GM21390 (cell line): ENCODE measurements around the gene S100A1.
"Not testable (repeated sequence)": the region's sequence is repeated elsewhere in the genome, so short reads cannot be mapped to it uniquely, and the experiment has no call there.

Source experiments
- ATAC-seq: cut with Tn5 transposase; IDR thresholded peaks from one replicate; pipeline ENCODE4 v1.9.1; 2021; ENCODE audit not compliant: unreplicated experiment

S100A1 gene

GRCh38 chr1:153629971-153630370 lies 1.7 kb downstream of the S100A1 start:
- ATAC-seq, result no peak

- ATAC-seq, result no peak
Measured at GRCh38 chr1:153630384-153630783, 2.1 kb downstream of the S100A1 start.

GRCh38 chr1:153631047-153632022 lies 3.1 kb downstream of the S100A1 start:
- ATAC-seq, result no peak

GRCh38 chr1:153633161-153633753 lies 5.0 kb downstream of the S100A1 start:
- ATAC-seq, result no peak

GRCh38 chr1:153633754-153634665 lies 5.8 kb downstream of the S100A1 start, which contains the start of gene CHTOP:
Gene CHTOP, plus strand, starts transcription at chr1:153634066. Its CDS starts 2,523 bp downstream, at chr1:153636589.
- peak; percentile 86 for ATAC-seq

GRCh38 chr1:153635872-153636271 lies 7.6 kb downstream of the S100A1 start:
- no peak for ATAC-seq

GRCh38 chr1:153636312-153636711 lies 8.1 kb downstream of the S100A1 start:
- no peak for ATAC-seq

GRCh38 chr1:153638261-153638660 lies 10.0 kb downstream of the S100A1 start:
- no peak for ATAC-seq

- ATAC-seq, result no peak
Measured at GRCh38 chr1:153639280-153639679, 11.0 kb downstream of the S100A1 start.

GRCh38 chr1:153640213-153640612 lies 12.0 kb downstream of the S100A1 start:
- not testable (repeated sequence) for ATAC-seq

GRCh38 chr1:153640861-153641260 lies 12.6 kb downstream of the S100A1 start:
- no peak for ATAC-seq

GRCh38 chr1:153642161-153642560 lies 13.9 kb downstream of the S100A1 start:
- no peak for ATAC-seq

GRCh38 chr1:153643100-153643499 lies 14.9 kb downstream of the S100A1 start:
- ATAC-seq, result no peak

- no peak for ATAC-seq
Measured at GRCh38 chr1:153643816-153644215, 15.6 kb downstream of the S100A1 start.

GRCh38 chr1:153646672-153647345 lies 18.6 kb downstream of the S100A1 start:
- ATAC-seq, result no peak

GRCh38 chr1:153647346-153647714 lies 19.1 kb downstream of the S100A1 start:
- no peak for ATAC-seq

GRCh38 chr1:153648000-153648643 lies 19.9 kb downstream of the S100A1 start:
- no peak for ATAC-seq

GRCh38 chr1:153649137-153649862 lies 21.1 kb downstream of the S100A1 start:
- no peak for ATAC-seq

GRCh38 chr1:153649863-153650235 lies 21.6 kb downstream of the S100A1 start:
- ATAC-seq, result no peak
